Ascending aorta (tissue), 2 donors: Measurements from ENCODE around the gene CCDC174. TPM values are rescaled to one million over a fixed set of nuclear protein-coding genes. Genes with fewer than 3 reads are reported as not detected.

Experiments used
- DNase-seq, 2 donors: peaks; one replicate each; pipeline ENCODE4 v3.0.0-alpha.2; 2019; ENCODE audit warnings: low spot score in 2 of 2
- H3K27ac ChIP-seq, 2 donors: fragments of 200-600 bp; sonication (generic); one replicate each; pipeline ENCODE4 v1.5.1; 2016 to 2017; ENCODE audit warnings: mild to moderate bottlenecking in 1 of 2
- H3K27me3 ChIP-seq: fragments of 200-600 bp; sonication (generic); one replicate; pipeline ENCODE4 v1.5.1; 2017
- H3K36me3 ChIP-seq, 2 donors: fragments of 200-600 bp; sonication (generic); one replicate each; pipeline ENCODE4 v1.5.1; 2016
- H3K4me1 ChIP-seq, 2 donors: fragments of 200-600 bp; sonication (generic); one replicate each; pipeline ENCODE4 v1.5.1; 2016 to 2017; ENCODE audit warnings: mild to moderate bottlenecking in 1 of 2
- H3K4me3 ChIP-seq, 2 donors: fragments of 200-600 bp; sonication (generic); one replicate each; pipeline ENCODE4 v1.5.1; 2016 to 2017; ENCODE audit warnings: mild to moderate bottlenecking in 1 of 2
- H3K9me3 ChIP-seq, 2 donors: fragments of 200-600 bp; sonication (generic); one replicate each; pipeline ENCODE4 v1.5.1; 2016
- intact Hi-C: fragments of 100-400 bp; cut with DNase I; formaldehyde crosslinking; loops from one replicate; pipeline ENCODE4 v1.15.1; 2023
- total RNA-seq: library from RNA; depleted of rRNA; stranded (reverse); fragments of >200 nt; gene quantifications from one replicate; pipeline ENCODE4 v1.1.0, GENCODE V29; 2016
- TF ChIP-seq, protein P1 (sequence below), 3 experiments: fragments of 200-600 bp in 2 of 3; fragments of 450-650 bp in 1 of 3; sonication (generic) in 2 of 3; IDR thresholded peaks; one replicate each; pipeline ENCODE4 v1.5.1; 2016 to 2019; ENCODE audit warnings: antibody characterized with exemption in 3 of 3, mild to moderate bottlenecking in 1 of 3, moderate library complexity in 1 of 3

Gene CCDC174
- total RNA-seq, 1 donor from 2014 or later: 5.5 TPM

DNA sequence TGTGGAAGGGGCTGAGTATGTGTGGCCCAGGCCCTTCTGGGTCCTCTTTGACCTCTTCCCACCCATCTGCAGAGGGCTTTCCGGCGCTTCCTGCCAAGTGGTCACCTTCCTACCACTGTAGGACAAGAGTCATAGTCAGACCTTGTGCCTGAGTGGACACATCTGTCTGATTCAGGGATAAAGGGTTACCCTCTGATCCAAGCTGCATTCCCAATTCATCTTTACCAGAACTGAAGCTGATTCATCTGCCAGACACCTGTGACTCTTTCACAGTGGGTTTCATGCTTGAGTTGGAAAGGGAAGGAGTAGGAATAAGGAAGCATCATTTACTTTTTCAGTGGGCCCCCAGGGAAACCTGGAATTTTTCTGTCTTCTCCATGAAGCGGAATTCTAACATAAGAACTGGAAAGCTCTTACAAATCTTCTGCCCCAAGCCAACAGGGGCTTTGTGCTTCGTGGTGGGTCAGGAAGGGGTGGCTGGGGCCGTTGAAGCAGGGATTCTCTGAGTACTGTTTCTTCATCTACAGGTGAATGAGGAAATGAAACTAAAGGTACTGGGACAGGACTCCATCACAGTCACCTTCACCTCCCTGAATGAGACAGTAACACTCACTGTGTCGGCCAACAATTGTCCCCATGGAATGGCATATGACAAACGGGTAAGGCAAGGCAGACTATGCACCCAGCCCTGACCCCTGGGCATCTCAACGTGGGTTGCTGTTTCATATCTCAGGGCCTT lies 69.7 kb downstream of the CCDC174 start:
- no peak for DNase-seq
- Histone ChIP-seq H3K9me3 (no peaks in the 10 kb centered on the region), H3K27me3 (no peaks in the 10 kb centered on the region), H3K4me3 (no peak overlapping the region), H3K4me1 (peaks cover 0 to 3% of the 10 kb centered on the region in 2 donors), H3K27ac (no peak overlapping the region), H3K36me3 (no peaks in the 10 kb centered on the region)
- intact Hi-C loops: no loop called here
- TF ChIP-seq, protein P1, sequence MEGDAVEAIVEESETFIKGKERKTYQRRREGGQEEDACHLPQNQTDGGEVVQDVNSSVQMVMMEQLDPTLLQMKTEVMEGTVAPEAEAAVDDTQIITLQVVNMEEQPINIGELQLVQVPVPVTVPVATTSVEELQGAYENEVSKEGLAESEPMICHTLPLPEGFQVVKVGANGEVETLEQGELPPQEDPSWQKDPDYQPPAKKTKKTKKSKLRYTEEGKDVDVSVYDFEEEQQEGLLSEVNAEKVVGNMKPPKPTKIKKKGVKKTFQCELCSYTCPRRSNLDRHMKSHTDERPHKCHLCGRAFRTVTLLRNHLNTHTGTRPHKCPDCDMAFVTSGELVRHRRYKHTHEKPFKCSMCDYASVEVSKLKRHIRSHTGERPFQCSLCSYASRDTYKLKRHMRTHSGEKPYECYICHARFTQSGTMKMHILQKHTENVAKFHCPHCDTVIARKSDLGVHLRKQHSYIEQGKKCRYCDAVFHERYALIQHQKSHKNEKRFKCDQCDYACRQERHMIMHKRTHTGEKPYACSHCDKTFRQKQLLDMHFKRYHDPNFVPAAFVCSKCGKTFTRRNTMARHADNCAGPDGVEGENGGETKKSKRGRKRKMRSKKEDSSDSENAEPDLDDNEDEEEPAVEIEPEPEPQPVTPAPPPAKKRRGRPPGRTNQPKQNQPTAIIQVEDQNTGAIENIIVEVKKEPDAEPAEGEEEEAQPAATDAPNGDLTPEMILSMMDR (IDR thresholded peaks at IDR 0.05): no peak

Other genes with a start within 250 kb of the CCDC174 start
- 78.1 TPM for gene SLC6A6, start 249.2 kb upstream of the CCDC174 start, total RNA-seq
- gene GRIP2, start 111.4 kb upstream of the CCDC174 start, total RNA-seq: 0.21 TPM
- not detected for gene C3orf20, start 23.4 kb downstream of the CCDC174 start, total RNA-seq
- 112 TPM for gene FGD5, start 167.2 kb downstream of the CCDC174 start, total RNA-seq